Right atrium auricular region (tissue), 2 donors: ENCODE results near the gene UCP3. TPM values are rescaled to one million over a fixed set of nuclear protein-coding genes. Genes with fewer than 3 reads are reported as not detected.

Source experiments
- DNase-seq: peaks from one replicate; pipeline ENCODE4 v3.0.0-alpha.2; 2019; ENCODE audit warnings: low spot score
- H3K27ac ChIP-seq, 2 donors: fragments of 200-600 bp; sonication (generic); 1 replicate in 1 of 2; 2 replicates in 1 of 2; pipeline ENCODE4 v1.5.1; 2016 to 2019
- H3K27me3 ChIP-seq, 2 donors: fragments of 200-600 bp; sonication (generic); one replicate each; pipeline versions ENCODE4 v1.5.1 to v1.6.0; 2017 to 2019
- H3K36me3 ChIP-seq: fragments of 200-600 bp; sonication (generic); one replicate; pipeline ENCODE4 v1.5.1; 2016
- H3K4me1 ChIP-seq, 2 donors: fragments of 200-600 bp; sonication (generic); one replicate each; pipeline versions ENCODE4 v1.5.1 to v1.6.0; 2017 to 2019
- H3K4me3 ChIP-seq, 2 donors: fragments of 200-600 bp; sonication (generic); 1 replicate in 1 of 2; 2 replicates in 1 of 2; pipeline ENCODE4 v1.5.1; 2017 to 2019; ENCODE audit warnings: mild to moderate bottlenecking in 1 of 2, moderate library complexity in 1 of 2
- H3K9me3 ChIP-seq, 2 donors: fragments of 200-600 bp; sonication (generic); one replicate each; pipeline ENCODE4 v1.5.1; 2019
- CTCF ChIP-seq, 2 donors: fragments of 200-600 bp; sonication (generic); IDR thresholded peaks; one replicate each; pipeline ENCODE4 v1.5.1; 2019; ENCODE audit warnings: antibody characterized with exemption in 2 of 2
- total RNA-seq, 2 donors: library from RNA; depleted of rRNA; stranded (reverse); fragments of >200 nt; gene quantifications; one replicate each; pipeline ENCODE4 v1.1.0, GENCODE V29; 2016

UCP3 gene
- total RNA-seq, 2 donors from 2014 or later: 0.37 to 1.1 TPM

DNA sequence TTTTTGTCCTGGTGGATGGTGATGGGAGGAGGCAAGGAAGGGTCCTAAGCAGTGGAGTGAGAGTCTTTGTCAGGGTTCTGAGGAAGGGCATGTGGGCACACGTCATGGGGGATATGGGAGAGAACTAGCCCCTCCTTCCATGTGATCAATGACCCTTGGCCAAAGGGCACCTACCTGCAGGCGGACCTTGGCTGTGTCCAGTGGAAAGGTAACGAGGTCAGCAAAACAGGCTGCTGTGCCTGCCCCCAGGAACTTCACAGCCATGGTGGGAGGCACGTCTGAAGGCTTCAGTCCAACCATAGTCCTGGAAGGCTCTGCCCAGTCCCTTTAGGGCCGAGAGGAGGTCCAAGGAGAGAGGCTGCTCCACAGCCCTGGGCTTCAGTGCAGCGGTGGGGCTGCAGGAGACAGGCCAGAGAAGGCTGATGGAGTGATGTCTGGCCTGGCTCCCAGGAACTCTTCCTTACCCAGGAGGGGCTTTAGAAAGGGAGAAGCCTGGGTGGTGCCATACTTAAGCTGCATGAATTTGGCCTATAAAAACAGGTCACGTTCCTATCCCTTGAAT is 2.1 kb downstream of the UCP3 start:
- H3K4me3 ChIP-seq: no peak overlapping the region
- peaks cover 20% of the 10 kb centered on the region for H3K36me3 ChIP-seq
- no peaks in the 10 kb centered on the region for H3K9me3 ChIP-seq
- no peak for TF ChIP-seq CTCF (IDR thresholded peaks at IDR 0.05)
- H3K4me1 ChIP-seq: peaks cover 0 to 39% of the 10 kb centered on the region in 2 donors
- no peak overlapping the region for H3K27ac ChIP-seq
- no peaks in the 10 kb centered on the region for H3K27me3 ChIP-seq
- DNase-seq: no peak

- peaks cover 0 to 30% of the 10 kb centered on the region in 2 donors for H3K4me1 ChIP-seq
- H3K27me3 ChIP-seq: no peaks in the 10 kb centered on the region
- no peak for TF ChIP-seq CTCF (IDR thresholded peaks at IDR 0.05)
- H3K36me3 ChIP-seq: peaks cover 20% of the 10 kb centered on the region
- no peak overlapping the region for H3K27ac ChIP-seq
- H3K4me3 ChIP-seq: no peak overlapping the region
- H3K9me3 ChIP-seq: no peaks in the 10 kb centered on the region
- no peak for DNase-seq
Measured at GRCh38 chr11:74005721-74006517, 3.0 kb downstream of the UCP3 start.

DNA sequence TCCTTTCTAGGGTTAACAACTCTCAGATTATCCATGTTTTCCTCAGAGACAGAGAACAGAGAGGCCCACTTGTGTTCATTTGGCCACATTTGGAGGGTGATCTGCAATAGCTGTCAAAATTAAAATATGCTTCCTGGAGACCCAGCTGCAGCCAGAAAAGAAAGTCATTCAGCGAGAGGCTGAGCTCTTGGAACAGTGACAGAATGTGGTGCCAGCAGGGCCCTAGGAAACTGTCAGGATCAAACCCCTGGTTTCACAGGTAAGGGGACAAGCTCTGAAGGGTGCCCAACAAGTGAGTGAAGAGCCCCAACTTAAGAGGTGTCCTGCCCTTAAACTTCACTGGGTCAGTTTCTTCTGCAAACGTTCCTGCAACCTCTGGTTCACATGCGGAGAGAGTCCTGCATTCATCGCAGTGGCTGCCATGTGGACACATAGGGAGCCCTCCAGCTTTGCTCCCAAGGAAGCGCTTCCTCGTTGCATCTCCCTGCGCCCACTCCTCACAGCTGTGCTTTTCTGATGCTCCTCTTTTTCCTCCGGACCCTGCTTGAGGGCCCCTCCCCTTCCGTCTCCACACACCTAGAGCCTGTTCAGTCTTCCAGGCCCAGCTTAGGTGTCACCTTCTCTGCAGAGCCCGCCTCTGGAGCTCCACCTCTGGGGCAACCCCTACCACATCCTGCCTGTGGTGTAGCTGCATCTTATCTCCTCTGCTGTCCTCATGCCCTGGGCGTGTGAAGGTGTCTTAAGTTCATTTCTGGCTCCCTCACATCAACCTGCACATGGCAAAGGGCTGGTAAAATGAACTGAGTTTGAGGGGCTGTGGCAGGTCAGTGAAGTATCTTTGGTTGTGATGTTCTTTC is 3.9 kb downstream of the UCP3 start:
- no peak for TF ChIP-seq CTCF (IDR thresholded peaks at IDR 0.05)
- Histone ChIP-seq H3K4me3 (no peak overlapping the region), H3K4me1 (peaks cover 0 to 20% of the 10 kb centered on the region in 2 donors), H3K27me3 (no peaks in the 10 kb centered on the region), H3K36me3 (peaks cover 20% of the 10 kb centered on the region), H3K27ac (no peak overlapping the region), H3K9me3 (no peaks in the 10 kb centered on the region)
- DNase-seq: no peak

GRCh38 chr11:74004046-74004695 is 4.7 kb downstream of the UCP3 start:
- no peak for DNase-seq
- no peak for TF ChIP-seq CTCF (IDR thresholded peaks at IDR 0.05)
- Histone ChIP-seq H3K9me3 (no peaks in the 10 kb centered on the region), H3K4me3 (no peak overlapping the region), H3K27ac (no peak overlapping the region), H3K27me3 (no peaks in the 10 kb centered on the region), H3K4me1 (peaks cover 0 to 17% of the 10 kb centered on the region in 2 donors), H3K36me3 (peaks cover 20% of the 10 kb centered on the region)

- H3K27ac ChIP-seq: no peak overlapping the region
- H3K4me1 ChIP-seq: peaks cover 0 to 5% of the 10 kb centered on the region in 2 donors
- DNase-seq: no peak
- TF ChIP-seq CTCF (IDR thresholded peaks at IDR 0.05): no peak
- peaks cover 20% of the 10 kb centered on the region for H3K36me3 ChIP-seq
- H3K27me3 ChIP-seq: no peaks in the 10 kb centered on the region
- H3K9me3 ChIP-seq: no peaks in the 10 kb centered on the region
- no peak overlapping the region for H3K4me3 ChIP-seq
Measured at GRCh38 chr11:74002832-74003231, 6.1 kb downstream of the UCP3 start.
